GM21529 (cell line): ENCODE data around the gene TIGD7.

Experiments
- ATAC-seq: cut with Tn5 transposase; IDR thresholded peaks from one replicate; pipeline ENCODE4 v1.9.1; 2021; ENCODE audit not compliant: unreplicated experiment

Gene TIGD7

GRCh38 chr16:3305109-3306068 lies at the start of gene TIGD7, which contains the start of gene ZNF75A:
TSS of gene TIGD7 (minus strand) at chr16:3305430. CDS start at chr16:3300614, 4,816 bp downstream.
TSS of gene ZNF75A (plus strand) at chr16:3305497. CDS start at chr16:3308429, 2,932 bp downstream.
- peak; percentile 94 for ATAC-seq

- no peak for ATAC-seq
Observed at GRCh38 chr16:3349175-3349574, 43.9 kb upstream of the TIGD7 start.

- no peak for ATAC-seq
Observed at GRCh38 chr16:3348547-3349167, 43.4 kb upstream of the TIGD7 start.

GRCh38 chr16:3347586-3347985 lies 42.4 kb upstream of the TIGD7 start:
- no peak for ATAC-seq

- ATAC-seq, result no peak
Observed at GRCh38 chr16:3346041-3346440, 40.8 kb upstream of the TIGD7 start.

GRCh38 chr16:3328643-3329042 lies 23.4 kb upstream of the TIGD7 start:
- no peak for ATAC-seq

- ATAC-seq, result no peak
Observed at GRCh38 chr16:3328104-3328503, 22.9 kb upstream of the TIGD7 start.

- no peak for ATAC-seq
Observed at GRCh38 chr16:3327514-3327913, 22.3 kb upstream of the TIGD7 start.

GRCh38 chr16:3321816-3322215 lies 16.6 kb upstream of the TIGD7 start:
- no peak for ATAC-seq

GRCh38 chr16:3317315-3317999 lies 12.2 kb upstream of the TIGD7 start:
- ATAC-seq, result no peak

GRCh38 chr16:3311496-3311895 lies 6.3 kb upstream of the TIGD7 start:
- ATAC-seq, result no peak

GRCh38 chr16:3306078-3306477 lies 848 bp upstream of the TIGD7 start:
- no peak for ATAC-seq

GRCh38 chr16:3304370-3304769 lies 860 bp downstream of the TIGD7 start:
- no peak for ATAC-seq

- no peak for ATAC-seq
Observed at GRCh38 chr16:3295783-3296182, 9.4 kb downstream of the TIGD7 start.

- no peak for ATAC-seq
Observed at GRCh38 chr16:3295209-3295608, 10.0 kb downstream of the TIGD7 start.

GRCh38 chr16:3292604-3293003 lies 12.6 kb downstream of the TIGD7 start:
- ATAC-seq, result no peak

GRCh38 chr16:3289998-3290673 lies 15.1 kb downstream of the TIGD7 start:
- no peak for ATAC-seq

GRCh38 chr16:3285131-3285530 lies 20.1 kb downstream of the TIGD7 start:
- ATAC-seq, result no peak

GRCh38 chr16:3283543-3284447 lies 21.4 kb downstream of the TIGD7 start:
- no peak for ATAC-seq
